ENCODE data around the gene E2F6.

E2F6 gene

DNA sequence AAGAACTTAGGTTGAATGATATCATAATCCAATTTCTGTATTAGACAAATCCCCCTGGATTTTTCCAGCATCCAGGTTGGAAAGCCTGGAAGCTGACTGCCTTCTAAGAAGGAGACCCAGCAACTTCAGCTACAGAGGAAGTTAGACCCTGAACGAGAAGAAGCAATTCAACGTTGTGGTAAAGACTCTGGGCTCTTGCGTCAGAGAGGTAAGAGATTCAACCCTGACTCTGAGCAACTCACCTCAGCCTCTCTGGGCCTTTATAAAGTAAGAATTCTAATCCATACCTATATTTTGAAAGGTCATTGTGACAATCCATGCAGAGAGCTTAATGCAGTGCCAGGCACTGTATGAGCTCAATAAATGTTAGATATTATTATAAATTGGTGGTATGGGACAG is 9.7 kb downstream of the E2F6 start:
- FAIRE-seq: no peak

DNA sequence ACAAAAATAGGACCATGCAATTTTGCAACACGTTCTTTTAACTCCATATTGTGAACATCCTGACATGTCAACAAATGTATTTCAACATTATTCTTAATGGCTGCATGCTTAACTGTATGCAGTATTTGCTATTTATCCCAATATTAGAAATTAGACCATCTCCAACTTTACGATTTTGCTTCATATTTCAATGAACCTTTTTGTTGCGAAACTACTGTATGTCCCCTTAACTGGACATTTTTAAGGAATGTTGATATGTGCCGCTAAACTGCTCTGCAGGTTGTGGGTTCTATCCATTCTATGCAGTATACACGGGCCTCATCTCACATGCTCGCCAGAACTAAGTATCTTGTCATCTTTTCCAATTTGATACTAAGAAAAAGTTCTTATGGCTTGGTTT is 11.1 kb downstream of the E2F6 start:
- FAIRE-seq: no peak

DNA sequence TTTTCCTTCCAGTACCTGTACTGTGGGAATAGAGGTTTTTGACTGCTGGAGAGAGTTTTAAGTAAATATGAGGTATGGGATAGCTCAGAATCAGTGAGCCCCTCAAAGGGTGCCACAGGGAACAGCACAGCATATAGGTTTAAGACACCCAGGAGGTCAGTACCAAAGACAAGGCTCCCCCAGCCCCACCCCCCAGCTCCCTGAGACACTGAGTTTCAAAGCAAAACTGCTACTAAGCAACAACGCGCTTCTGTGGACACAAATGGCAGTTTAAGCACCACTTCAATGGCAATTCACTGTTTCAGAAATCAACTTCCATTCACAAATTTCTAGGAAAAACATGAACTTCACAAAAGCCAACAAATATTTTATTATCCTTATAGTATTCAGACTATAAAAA is 15.2 kb downstream of the E2F6 start:
- FAIRE-seq: no peak

DNA sequence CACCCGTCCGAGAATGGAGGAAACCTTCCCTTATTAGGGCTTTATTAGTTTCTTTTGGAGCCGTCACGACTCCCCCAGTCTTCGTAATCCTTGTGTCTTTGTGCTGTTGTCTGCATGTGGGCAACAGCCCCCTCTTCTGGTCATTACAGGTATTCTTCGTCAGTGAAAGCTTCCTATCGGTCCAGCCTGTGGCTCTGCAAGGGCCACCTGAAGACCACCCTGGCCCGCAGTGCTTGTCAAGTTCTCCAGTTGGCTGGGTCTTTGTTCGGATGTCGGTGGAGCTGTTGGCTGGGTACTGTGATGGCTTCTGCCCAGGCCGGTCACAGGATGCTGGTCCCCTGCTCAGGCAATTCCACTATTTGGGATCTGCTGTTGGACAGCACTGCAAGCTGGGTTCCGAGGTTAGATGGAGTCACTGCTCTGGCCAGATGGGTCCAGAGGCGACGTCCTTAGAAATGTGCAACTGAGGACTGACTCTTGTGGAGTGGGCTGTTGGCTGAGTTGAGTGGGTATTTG is 19.2 kb downstream of the E2F6 start:
- FAIRE-seq: no peak

DNA sequence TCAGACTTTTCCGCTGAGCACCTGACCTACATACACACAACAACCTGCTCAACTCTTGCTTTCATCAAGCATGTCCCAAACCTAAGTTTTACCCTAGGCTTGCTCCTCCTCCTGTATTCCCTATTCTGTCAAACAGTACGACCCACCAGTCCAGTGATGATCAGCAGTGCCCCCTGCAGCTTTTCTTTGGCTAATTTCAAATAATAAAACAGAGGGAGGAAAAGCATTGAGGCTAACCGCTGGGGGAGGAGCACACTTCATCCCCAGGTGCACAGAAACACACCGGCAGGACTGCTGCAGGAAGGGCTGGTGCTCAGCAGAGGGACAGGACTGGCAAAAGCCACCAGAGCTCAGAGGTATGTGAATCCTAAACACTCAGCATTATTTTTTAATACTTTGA is 21.2 kb downstream of the E2F6 start:
- FAIRE-seq: no peak

DNA sequence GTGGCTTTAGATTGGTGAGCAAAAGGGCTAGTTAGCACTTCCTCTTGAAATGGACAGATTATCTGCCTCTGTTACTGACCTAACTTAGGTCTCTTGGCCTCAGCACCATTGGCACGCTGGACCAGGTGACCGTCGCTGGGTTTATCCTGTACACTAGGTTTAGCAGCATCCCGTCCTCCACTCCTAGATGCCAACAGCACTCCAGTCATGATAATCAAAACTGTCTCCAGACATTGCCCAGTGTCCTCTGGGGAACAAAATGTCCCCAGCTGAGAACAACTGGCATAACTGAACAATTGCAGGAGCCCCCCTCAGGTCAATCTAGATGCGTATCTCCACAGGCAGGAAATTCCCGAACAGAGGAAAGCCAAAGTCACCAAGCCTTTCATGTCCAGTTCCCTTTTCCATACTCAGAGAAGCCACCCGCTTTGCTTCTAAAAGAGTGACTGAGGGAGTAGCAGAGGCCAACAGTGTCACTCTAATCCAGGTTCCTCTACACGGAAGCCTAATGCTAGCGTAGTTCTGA is 27.3 kb downstream of the E2F6 start:
- FAIRE-seq: no peak

DNA sequence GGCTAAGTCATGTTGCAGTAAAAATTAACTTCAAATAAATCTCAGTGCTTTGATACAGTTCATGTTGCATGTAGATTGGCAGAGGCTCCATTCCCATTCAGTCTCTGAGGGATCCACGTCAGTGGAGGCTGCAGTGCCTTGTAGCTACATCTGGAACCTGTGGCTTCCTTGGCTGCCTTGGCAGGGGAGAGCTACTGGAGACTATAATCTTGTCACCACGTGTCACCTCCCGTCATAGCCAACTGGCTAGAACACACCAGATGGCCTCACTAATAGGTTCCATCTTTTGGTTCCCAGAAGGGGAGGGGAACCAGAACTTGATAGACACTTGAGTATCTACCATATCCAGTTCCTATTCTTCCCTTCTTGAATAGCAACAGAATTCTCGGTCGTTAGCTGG is 28.4 kb downstream of the E2F6 start:
- no peak for FAIRE-seq

DNA sequence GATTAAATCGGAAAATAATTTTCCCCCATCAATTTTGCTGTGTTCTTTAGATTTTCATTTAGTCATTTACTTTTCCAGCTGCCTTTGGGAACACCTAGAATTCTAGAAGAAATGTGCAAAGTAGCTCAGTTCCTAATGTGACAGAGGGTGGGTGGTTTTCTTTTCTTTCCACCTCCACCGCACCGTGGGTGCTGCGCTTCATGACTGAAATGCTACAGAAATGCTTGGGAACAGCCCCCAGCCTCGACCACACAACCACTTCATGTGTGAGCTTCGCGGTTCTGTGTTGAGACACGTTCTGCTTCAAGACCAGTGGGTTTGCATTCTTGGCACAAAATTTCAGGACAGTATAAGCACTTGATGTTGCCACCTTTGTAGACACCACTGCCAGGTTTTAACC is 30.9 kb downstream of the E2F6 start:
- no peak for FAIRE-seq

DNA sequence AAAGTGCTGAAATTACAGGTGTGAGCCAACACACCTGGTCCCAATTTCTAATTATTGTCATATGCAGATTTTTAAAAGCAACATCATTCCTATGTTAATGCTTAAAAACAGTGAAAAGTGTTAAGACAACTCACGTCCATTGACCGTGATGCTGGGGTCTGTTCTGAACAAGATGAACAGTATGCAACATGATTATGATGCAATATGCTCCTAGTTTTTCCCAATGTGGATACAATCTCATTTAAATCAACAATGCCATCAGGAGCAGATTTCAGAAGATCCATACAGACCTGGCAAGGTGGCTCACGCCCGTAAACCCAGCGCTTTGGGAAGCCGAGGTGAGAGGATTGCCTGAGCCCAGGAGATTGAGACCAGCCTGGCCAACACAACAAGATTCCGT is 31.5 kb downstream of the E2F6 start:
- FAIRE-seq: no peak

DNA sequence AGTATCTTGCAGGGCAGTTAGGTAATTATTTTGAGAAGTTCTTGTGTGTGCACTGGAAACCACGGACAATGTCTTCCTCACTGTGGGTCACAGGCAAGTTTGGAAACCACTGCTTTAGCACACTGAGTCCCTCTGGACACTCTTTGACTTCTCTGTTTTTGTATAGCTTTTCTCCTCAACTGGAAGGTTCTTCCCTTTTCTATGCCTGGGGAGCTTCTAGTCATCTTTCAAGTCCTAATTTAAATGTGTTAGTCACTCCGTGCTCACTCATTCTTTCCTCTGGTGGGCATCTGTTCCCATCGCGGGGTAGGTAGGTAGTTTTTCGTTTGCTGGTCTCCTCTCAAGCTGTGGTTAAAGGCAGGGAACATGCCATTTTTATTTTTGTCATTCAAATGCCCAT is 32.1 kb downstream of the E2F6 start:
- FAIRE-seq: no peak

DNA sequence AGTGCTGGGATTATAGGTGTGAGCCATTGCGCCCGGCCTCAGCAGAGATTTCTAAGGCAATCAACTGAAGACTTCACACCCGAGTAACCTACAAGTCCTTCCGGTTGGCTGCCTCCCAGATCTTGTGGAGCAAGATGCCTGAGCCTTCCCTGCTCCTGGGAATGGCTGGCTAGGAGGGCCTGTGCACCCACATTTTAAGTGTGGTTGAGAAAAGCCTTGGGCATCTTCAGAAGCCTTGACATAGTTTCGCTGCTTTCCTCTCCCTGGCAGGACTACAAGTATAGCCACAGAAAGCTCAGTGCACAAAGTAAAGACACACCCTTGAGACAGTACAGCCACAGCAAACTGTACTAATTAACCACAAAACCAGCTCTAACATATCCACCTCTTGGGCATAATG is 35.2 kb downstream of the E2F6 start:
- no peak for FAIRE-seq

DNA sequence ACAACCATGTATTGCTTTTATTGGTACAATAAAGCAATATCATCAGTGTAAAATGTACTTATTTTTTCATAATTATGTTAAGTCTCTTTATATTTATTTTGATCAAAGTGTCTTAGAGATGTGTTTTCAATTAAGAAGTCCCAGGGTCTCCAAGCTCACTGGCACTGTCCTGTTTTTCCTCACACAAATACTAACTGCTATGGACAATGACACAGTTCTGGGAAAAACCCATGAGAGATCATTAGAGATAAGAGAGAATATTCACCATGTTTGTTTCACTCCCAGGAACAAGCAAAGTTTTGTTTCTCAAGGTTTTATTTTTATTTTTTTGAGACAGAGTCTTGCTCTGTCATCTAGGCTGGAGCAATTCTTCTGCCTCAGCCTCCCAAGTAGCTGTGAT is 38.7 kb downstream of the E2F6 start:
- FAIRE-seq: no peak

DNA sequence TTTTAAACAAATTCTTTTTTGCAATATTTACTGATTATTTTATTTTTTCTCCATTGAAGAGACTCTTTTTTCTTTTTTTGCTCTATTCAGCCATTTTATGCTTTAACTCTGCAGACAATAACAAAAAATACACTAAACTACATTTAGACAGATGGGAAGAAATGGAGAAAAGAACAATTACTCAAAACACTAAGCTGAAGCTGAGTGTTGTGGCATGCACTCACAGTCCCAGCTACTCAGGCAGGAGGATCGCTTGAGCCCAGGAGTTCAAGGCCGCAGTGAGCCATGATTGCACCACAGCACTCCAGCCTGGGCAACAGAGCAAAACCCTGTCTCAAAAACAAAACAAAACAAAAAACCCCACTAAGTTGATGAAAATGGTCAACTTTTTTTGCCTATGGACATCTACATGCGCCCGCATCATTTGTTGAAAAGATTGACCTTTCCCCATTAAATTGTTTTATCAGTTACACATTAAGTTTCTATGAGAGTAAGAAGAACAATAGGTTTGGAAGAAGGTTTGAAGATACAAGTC is 43.0 kb downstream of the E2F6 start:
- no peak for FAIRE-seq

DNA sequence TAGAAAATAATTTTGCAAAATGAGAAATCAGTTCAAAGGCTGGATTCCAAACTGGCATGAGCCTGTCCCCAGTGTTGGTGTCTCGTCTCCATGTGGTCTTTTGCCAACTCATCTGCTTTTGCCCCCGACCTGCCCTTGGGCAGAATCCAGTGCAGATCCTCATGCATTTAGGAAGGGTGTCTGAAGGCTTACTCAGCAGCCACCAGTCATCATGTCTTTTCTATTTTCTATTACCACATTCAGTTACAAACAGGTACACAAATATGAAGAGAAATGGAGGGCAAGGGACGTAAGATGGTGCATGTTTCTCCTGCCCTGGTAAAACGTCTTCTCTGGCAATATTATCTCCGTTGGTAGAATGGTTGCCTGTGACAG is 43.5 kb downstream of the E2F6 start:
- no peak for FAIRE-seq

DNA sequence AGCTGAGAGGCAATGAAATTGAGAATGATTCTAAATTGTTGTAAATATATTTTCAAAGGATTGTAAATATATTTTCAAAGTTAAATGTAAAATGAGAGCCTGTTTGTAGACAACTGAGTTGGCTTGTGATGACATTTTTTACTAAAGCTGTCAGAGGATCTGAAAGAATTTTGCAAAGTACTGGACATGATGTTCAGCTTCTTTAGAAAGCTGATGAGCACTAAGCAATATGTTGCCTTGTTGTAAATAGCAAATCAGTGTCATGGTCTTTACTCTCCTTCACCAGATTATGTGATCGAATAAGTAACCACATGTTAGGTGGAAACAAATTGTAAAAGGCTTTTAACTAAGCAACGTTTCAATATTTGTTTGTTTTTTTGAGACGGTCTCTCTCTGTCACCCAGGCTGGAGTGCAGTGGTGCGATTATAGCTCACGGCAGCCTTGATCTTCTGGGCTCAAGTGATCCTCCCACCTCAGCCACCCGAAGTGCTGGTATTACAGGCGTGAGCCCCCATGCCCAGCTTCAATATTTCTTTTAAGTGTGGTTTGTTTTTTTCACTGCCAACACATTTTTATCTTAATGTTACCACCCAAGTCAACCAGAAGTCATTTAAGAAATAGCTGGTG is 44.0 kb downstream of the E2F6 start:
- no peak for FAIRE-seq

DNA sequence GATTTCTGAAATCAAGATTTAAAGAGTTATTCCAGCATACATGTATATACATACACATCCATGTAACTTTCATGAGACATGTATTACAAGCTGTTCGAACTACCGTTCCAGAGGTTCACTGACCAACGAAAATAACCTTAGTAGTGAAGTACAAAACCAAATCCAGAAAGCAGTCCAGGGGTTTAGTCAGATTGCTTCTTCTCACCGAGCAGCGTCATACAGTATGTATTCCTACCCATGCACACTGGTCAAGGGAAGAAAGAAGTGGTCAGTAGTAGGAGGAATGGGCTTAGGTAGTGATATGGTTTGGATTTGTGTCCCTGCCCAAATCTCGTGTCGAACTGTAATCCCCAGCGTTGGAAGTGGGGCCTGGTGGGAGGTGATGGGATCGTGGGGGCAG is 45.3 kb downstream of the E2F6 start:
- no peak for FAIRE-seq

DNA sequence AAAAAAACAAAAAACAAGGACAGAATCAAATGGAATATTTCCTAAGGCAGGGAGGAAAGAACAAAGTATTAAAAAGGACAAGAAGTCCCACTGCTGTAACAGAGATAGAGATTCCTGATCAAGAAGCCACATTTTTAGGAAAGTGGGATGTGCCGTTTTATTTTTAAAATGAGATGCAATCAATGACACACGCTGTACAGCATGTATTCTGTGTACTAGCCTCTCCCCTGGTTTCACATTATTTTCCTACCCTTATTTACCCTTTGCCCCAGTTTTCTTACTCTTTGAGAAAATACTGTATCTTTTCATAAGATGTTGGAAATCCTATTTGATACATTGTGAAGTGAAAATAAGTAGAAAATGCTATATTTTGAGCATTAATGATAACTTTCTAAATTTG is 45.8 kb downstream of the E2F6 start:
- FAIRE-seq: no peak

DNA sequence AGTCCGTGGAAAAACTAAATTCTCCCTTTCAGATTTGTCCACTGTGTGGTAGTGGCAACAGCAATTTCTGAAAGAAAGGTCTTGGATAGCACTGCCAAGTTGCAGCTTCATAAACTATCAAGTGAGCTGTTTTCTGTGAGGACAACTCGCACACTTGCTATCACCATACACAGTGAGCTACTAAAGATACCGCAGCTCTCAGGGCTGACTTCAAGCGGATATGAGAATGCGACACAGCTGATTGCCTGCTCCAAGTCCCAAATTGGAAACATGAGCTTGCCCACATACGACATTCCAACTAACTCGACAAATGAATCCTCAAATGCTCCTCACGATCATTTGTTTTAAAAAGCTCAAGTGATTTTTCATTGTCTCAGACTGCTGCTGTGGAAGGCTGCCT is 46.2 kb downstream of the E2F6 start:
- FAIRE-seq: no peak

DNA sequence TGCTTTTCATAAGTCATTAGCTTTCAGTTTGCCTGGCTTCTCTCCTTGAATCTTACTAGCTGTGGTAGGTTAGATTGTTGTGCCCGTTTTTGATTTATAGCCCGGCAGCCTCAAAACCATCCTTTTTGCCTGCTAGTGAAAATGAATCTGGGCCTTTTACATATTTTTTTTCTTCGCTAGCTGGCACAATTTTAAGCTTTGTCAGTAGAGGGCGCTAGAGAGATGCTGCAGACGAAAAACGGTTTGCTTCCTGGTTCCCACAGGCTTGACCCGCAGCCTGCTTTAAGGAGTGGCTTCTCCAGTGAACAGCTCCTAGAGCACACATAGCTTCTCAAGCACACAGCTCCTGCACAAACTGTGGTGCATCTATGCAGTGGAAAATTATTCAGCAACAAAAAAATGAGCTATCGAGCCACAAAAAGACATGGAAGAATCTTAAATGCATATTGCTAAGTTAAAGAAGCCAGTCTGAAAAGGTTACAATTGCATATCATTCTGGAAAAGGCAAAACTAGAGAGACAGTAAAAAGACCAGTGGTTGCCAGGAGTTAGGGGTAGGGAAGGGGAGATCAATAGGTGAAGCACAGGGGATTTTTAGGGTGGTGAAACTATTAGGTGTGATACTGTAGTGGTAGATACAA is 47.9 kb downstream of the E2F6 start:
- no peak for FAIRE-seq

DNA sequence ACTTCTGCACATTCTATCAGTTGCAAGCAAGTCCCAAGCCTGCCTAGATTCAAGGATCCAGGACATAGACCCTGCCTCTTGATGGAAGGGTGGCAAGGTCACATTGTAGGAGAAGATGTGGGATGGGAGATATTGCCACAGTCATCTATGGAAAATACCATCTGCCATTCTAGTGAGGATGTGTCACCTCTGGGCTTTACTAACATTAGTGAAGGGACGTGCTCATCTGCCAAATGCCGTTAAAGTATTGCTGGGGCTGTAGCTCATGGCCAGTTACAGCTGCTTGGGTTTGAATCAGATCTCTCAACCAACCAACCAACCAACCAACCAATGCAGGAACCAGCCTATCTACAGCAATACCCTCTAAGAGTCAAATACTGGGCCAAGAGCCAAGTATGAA is 49.0 kb downstream of the E2F6 start:
- no peak for FAIRE-seq

DNA sequence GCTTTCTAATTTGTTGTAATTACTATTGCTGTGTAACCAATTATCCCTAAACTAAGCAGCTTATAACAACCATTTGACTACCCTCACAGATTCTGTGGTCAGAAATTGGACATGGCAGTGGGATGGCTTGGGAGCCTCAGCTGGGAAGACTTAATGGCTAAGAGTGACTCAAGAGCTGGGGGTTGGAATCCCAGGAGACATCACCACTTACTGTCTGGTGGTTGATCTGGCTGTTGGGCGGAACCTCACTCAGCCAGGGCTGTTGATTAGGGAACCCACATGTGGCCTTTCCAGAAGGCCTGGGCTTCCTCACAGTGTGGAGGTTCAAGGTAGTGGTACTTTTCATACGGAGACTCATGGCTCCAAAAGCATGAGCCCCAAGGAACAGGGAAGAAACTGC is 49.8 kb downstream of the E2F6 start:
- FAIRE-seq: no peak

DNA sequence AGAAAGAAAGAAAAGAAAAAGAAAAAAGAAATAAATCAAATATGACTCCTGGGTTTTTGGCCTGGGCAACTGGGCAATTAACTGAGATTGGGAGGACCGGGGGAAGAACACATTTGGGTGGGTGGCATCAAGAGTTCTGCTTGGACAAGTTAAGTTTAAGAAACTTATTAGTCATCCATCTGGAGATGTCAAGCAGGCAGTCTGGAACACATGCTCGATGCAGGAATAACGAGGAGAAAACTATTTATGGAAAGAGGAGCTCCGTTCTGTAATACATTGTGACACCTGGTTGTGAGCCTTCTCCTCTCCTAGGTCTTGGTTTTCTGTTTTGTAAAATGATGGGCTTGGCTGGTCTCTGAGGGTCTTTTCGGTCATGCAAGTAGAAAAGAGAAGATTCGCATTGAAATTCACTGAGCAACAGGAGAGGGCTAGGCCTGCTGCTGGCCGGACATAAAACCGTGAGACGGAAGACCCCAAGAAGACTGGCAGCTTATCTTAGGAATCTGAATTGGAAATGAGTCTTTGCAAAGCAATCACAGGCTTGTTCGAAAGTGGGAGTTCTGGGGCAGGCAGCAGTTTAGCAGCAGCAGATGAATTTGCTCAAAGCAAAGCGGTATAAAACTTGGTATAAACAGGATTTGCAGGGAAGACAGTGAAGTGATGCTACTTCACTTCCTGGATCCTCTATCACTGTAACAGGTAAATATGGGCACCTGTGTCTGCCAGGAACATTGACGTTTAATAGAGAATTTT is 51.4 kb downstream of the E2F6 start:
- FAIRE-seq: no peak

DNA sequence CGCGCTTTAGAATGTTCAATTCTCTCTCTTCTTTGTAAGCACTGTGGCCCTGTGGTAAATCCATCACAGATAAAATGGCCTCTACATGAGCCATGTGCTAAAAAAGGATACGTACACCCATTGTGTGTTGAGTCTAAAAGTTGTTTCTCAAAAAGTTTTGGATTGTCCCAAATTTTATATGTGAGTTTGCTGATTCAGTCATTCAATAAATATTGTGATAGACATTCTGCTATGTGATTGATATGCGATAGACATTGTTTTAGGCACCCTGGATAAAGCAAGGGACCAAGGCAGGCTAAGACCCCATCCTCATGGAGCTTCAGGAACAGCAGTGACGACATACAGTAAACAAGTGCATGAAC is 53.5 kb downstream of the E2F6 start:
- no peak for FAIRE-seq

Data from G401.6 (cell line).